DND-41 (cell line): Measurements from ENCODE around the gene SFTA2.
"Not testable (repeated sequence)": the region's sequence is repeated elsewhere in the genome, so short reads cannot be mapped to it uniquely, and the experiment has no call there.

Experiments
- ATAC-seq: fragments of 200-7000 bp; cut with Tn5 transposase; 3 replicates; pipeline ENCODE4 v1.9.1; 2021; ENCODE audit warnings: low read depth; ENCODE audit not compliant: insufficient read depth
- DNase-seq: peaks from one replicate; pipeline ENCODE4 v3.0.0-alpha.2; 2020
- H2AFZ ChIP-seq: 2 replicates; pipeline ENCODE4 v1.6.0; 2012; ENCODE audit warnings: low read depth, low read length
- H3K27ac ChIP-seq: 2 replicates; pipeline ENCODE4 v1.5.1; 2012; ENCODE audit warnings: low read length, inconsistent platforms
- H3K27me3 ChIP-seq: fragments of 200-600 bp; sonication (generic); 2 replicates; pipeline ENCODE4 v1.6.0; 2012; ENCODE audit warnings: low read length, mild to moderate bottlenecking, inconsistent platforms; ENCODE audit not compliant: insufficient read depth, poor library complexity
- H3K36me3 ChIP-seq: 2 replicates; pipeline ENCODE4 v1.5.1; 2012; ENCODE audit warnings: low read length, inconsistent platforms; ENCODE audit not compliant: insufficient read depth
- H3K4me1 ChIP-seq: 2 replicates; pipeline ENCODE4 v1.5.1; 2012; ENCODE audit warnings: mild to moderate bottlenecking, low read length; ENCODE audit not compliant: insufficient read depth
- H3K4me2 ChIP-seq: 2 replicates; pipeline ENCODE4 v1.6.0; 2012; ENCODE audit warnings: mild to moderate bottlenecking, moderate library complexity, low read length, inconsistent platforms; ENCODE audit not compliant: insufficient read depth
- H3K4me3 ChIP-seq, 2 experiments: fragments of 200-600 bp in 1 of 2; shearing (Covaris generic) in 1 of 2; 2 replicates each; pipeline ENCODE4 v1.5.1; 2012 to 2016; ENCODE audit warnings: inconsistent platforms in 2 of 2, low read length in 2 of 2, mild to moderate bottlenecking in 2 of 2, low read depth in 1 of 2, moderate library complexity in 1 of 2
- H3K79me2 ChIP-seq: 2 replicates; pipeline ENCODE4 v1.6.0; 2012; ENCODE audit warnings: low read length, inconsistent platforms; ENCODE audit not compliant: insufficient read depth
- H3K9ac ChIP-seq: 2 replicates; pipeline ENCODE4 v1.6.0; 2012; ENCODE audit warnings: low read depth, mild to moderate bottlenecking, inconsistent platforms, low read length, moderate library complexity
- H3K9me3 ChIP-seq: 2 replicates; pipeline ENCODE4 v1.5.1; 2012; ENCODE audit warnings: low read length, moderate library complexity, mild to moderate bottlenecking, inconsistent platforms; ENCODE audit not compliant: insufficient read depth, severe bottlenecking
- H4K20me1 ChIP-seq: 2 replicates; pipeline ENCODE4 v1.6.0; 2012; ENCODE audit warnings: low read length; ENCODE audit not compliant: insufficient read depth
- EZH2 ChIP-seq: IDR thresholded peaks from 3 replicates; pipeline ENCODE4 v1.6.1; 2012; ENCODE audit warnings: borderline replicate concordance, low read depth, mild to moderate bottlenecking, moderate library complexity, low read length, inconsistent platforms; ENCODE audit not compliant: severe bottlenecking
- TF ChIP-seq, protein P1 (sequence below): IDR thresholded peaks from 2 replicates; pipeline ENCODE4 v1.5.1; 2012; ENCODE audit warnings: borderline replicate concordance, low read length, moderate library complexity, mild to moderate bottlenecking; ENCODE audit not compliant: poor library complexity, severe bottlenecking; ENCODE audit errors: extremely low read depth

Gene SFTA2

DNA sequence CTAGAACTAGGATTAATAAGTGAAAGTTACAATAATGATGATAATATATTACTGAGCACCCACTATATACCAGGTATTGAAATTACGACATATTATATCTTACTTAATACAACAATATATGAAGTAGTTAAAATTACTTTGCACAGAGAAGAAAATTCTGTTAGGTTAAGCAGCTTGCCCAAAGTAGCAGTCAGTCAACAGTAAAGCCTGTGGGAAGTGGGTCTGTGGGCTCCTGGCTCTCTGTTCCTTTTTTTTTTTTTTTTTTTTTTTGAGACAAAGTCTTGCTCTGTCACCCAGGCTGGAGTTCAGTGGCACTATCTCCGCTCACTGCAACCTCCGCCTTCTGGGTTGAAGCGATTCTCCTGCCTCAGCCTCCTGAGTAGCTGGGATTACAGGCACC, 28.7 kb downstream of the SFTA2 start:
- no peak overlapping the region for H3K4me2 ChIP-seq
- no peaks in the 10 kb centered on the region for H3K27me3 ChIP-seq
- ATAC-seq: no peak
- H4K20me1 ChIP-seq: no peaks in the 10 kb centered on the region
- no peak overlapping the region for H2AFZ ChIP-seq
- no peak overlapping the region for H3K27ac ChIP-seq
- peaks cover 13% of the 10 kb centered on the region for H3K36me3 ChIP-seq
- H3K9me3 ChIP-seq: no peaks in the 10 kb centered on the region
- peaks cover 8% of the 10 kb centered on the region for H3K4me1 ChIP-seq
- TF ChIP-seq, protein P1, sequence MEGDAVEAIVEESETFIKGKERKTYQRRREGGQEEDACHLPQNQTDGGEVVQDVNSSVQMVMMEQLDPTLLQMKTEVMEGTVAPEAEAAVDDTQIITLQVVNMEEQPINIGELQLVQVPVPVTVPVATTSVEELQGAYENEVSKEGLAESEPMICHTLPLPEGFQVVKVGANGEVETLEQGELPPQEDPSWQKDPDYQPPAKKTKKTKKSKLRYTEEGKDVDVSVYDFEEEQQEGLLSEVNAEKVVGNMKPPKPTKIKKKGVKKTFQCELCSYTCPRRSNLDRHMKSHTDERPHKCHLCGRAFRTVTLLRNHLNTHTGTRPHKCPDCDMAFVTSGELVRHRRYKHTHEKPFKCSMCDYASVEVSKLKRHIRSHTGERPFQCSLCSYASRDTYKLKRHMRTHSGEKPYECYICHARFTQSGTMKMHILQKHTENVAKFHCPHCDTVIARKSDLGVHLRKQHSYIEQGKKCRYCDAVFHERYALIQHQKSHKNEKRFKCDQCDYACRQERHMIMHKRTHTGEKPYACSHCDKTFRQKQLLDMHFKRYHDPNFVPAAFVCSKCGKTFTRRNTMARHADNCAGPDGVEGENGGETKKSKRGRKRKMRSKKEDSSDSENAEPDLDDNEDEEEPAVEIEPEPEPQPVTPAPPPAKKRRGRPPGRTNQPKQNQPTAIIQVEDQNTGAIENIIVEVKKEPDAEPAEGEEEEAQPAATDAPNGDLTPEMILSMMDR: no peak
- no peak for TF ChIP-seq EZH2
- no peak overlapping the region for H3K9ac ChIP-seq
- H3K79me2 ChIP-seq: peaks cover 3% of the 10 kb centered on the region
- DNase-seq: no peak
- H3K4me3 ChIP-seq: no peak overlapping the region

DNA sequence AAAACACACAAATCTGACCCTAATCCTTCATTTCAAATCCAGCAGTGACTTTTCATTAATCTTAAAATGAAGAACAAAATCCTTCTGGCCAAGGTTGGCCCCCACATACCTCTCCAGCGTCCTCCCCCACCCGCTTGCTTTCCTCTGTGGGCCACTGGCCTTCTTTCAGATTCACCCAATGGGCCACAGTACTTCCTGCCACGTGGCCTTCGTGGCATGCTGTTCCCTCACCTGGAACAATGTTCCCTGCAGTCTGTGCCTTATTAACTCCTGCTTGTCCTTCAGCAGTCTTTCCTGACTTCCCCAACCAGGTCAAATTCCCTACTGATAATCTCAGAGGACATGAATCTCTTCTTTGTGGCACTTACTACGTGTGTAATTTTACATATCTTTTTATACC, 29.3 kb downstream of the SFTA2 start:
- Histone ChIP-seq H3K36me3 (peaks cover 18% of the 10 kb centered on the region), H3K9me3 (no peaks in the 10 kb centered on the region), H3K4me3 (no peak overlapping the region), H3K27me3 (no peaks in the 10 kb centered on the region), H4K20me1 (no peaks in the 10 kb centered on the region), H2AFZ (no peak overlapping the region), H3K4me2 (no peak overlapping the region), H3K79me2 (no peaks in the 10 kb centered on the region), H3K4me1 (peaks cover 7% of the 10 kb centered on the region), H3K27ac (no peak overlapping the region), H3K9ac (no peak overlapping the region)
- ATAC-seq (no peak), DNase-seq (no peak)
- TF ChIP-seq, protein P1: no peak
- no peak for TF ChIP-seq EZH2

DNA sequence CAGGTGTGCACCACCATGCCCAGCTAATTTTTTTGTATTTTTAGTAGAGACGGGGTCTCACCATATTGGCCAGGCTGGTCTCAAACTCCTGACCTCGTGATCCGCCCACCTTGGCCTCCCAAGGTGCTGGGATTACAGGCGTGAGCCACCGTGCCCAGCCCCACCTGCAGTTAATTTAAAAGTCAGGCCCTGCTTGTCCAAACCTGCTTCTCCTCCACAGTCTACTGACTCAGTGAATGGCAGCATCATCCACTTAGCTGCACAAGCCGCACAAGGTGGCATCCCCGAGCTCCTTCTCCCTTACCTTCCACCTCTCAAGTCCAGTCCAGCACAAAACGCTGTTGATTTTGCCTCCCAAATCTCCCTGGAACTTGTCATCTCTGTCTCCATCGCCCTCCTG, 29.8 kb downstream of the SFTA2 start:
- not testable (repeated sequence) for H3K4me1 ChIP-seq, ATAC-seq, H3K4me2 ChIP-seq, H4K20me1 ChIP-seq, H3K9me3 ChIP-seq, H3K27ac ChIP-seq, H3K9ac ChIP-seq, H2AFZ ChIP-seq, DNase-seq, H3K79me2 ChIP-seq, H3K4me3 ChIP-seq, H3K27me3 ChIP-seq
- H3K36me3 ChIP-seq: peaks cover 23% of the 10 kb centered on the region

DNA sequence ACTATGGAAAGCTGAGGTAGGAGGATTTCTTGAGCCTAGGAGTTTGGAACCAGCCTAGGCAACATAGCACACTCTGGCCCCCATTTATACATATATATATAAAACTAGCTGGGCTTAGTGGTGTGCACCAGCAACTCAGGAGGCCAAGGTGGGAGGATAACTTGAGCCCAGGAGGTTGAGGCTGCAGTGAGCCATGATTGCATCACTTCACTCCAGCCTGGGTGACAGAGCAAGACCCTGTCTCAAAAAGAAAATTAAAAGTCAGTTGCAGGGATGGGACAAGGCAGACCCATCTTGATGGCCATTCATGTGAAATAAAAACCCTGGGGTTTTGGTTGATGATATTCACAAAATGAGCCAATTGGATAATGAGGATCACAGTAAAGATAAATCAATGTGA, 30.5 kb downstream of the SFTA2 start:
- Histone ChIP-seq H3K27ac (no peak overlapping the region), H3K4me2 (no peak overlapping the region), H3K27me3 (no peaks in the 10 kb centered on the region), H2AFZ (no peak overlapping the region), H4K20me1 (no peaks in the 10 kb centered on the region), H3K4me1 (no peaks in the 10 kb centered on the region), H3K4me3 (no peak overlapping the region), H3K9me3 (no peaks in the 10 kb centered on the region), H3K79me2 (no peaks in the 10 kb centered on the region), H3K36me3 (peaks cover 29% of the 10 kb centered on the region), H3K9ac (no peak overlapping the region)
- TF ChIP-seq, protein P1: no peak
- TF ChIP-seq EZH2: no peak
- DNase-seq (no peak), ATAC-seq (no peak)
